Mucosa of gallbladder (tissue), 1 donor: ENCODE results near the gene OTUD4. TPM values are rescaled to one million over a fixed set of nuclear protein-coding genes. Genes with fewer than 3 reads are reported as not detected.

Experiments used
- DNase-seq: peaks from one replicate; pipeline ENCODE4 v3.0.0-alpha.2; 2020; ENCODE audit warnings: low spot score
- total RNA-seq: library from RNA; stranded (reverse); gene quantifications from one replicate; pipeline ENCODE4 v1.2.1, GENCODE V29; 2021
- donor health status: DM: no; HTN: no; CAD: no.

The OTUD4 gene
- total RNA-seq, 1 donor from 2014 or later: 28.5 TPM

DNA sequence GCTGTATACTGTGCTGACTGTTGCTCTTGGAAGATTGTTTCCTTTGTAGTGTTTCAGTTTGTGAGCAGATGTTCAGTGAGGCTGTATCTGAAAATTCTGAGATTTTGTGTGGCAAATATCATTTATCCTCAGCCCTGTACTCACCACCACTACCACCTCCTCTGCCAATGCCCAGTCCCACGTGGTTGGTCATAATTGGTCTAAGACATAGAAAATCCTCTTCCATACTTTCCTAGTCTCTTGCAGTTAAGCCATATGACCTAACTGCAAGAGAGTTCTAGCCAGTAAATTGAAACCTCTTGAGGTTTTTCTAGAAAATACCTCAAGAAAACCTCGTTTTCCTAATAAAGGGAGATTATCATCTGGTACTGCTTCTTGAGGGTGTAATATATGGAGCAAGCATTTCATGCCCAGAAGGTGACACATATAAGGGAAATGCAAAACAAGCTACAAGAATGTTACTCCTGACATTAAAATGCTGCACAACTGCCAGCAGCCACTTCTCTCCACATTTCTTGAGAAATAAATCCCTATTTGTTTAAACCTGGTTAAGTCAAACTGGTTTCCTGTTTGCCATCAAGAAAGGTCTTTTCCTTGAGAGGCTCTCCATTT lies 49.5 kb downstream of the OTUD4 start:
- DNase-seq: no peak

DNA sequence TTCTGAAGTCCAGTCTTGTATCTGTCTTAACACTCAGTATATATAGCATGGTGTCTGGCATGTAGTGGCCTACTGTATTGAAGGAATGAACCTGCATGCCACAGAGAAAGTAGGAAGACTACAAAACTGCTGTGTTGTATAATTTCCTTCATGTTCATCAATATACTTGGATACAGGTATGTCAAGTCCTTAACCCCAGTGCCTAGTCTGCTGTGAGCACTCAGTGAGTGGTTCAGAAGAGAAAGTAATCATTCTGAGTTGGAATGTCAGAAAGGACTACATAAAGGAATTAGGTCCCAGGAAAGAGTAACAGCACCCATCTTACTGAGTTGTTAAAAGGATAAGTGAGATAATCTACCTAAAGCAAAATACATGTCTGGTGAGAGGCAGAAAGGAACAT lies 50.3 kb downstream of the OTUD4 start:
- DNase-seq: no peak

DNA sequence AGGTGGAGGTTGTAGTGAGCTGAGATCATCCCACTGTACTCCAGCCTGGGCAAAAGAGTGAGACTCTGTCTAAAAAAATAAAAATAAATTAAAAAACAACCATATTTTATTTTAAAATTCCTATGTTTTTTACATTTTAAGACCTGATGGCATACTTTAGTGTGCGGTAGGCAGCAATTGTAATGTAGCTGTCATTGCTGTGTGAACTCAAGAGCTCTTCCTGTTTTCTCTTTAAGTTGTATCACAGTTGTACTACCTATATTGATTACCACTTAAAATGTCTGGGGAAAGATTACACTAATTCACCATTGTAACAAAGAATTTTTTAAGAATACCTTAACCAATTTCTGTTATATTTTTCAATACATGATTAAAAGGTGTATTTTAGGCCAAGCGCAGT lies 55.0 kb downstream of the OTUD4 start:
- DNase-seq: no peak

DNA sequence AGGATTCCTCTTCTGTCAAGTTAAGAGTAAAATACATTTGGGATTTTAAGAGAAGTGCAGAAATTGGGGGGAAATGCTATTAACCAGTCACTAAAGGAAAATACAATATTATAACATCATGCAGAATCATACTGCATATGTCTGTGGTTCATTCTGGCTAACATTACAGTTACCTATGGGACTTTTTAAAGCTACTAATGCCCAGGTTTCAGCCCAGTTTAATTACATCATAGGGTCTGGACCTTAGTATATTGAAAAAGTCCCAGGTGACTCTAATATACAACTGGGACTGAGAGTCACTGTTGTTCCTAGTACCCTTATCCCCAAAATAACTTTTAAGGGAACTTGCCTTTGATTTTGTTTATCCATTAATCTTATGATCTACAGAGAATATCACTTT lies 72.3 kb downstream of the OTUD4 start:
- no peak for DNase-seq

DNA sequence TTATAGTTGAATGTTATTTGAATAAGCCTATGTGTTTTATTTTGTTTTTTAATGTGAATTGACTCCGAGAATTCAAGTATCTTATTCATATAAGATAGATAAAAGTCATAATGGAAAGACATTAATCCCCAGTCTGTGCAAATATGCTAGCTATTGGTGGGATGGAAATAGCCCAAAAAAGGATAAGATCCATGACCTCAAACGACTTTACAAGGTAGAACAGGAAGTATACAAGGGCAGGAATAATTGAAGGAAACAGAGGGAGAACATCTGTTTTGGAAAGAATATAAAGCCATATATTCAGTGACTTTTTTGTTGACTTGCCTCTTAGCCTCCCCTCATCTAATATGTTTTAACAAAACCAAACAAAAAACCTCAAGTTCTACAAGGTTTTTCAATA lies 73.3 kb downstream of the OTUD4 start:
- DNase-seq: no peak

DNA sequence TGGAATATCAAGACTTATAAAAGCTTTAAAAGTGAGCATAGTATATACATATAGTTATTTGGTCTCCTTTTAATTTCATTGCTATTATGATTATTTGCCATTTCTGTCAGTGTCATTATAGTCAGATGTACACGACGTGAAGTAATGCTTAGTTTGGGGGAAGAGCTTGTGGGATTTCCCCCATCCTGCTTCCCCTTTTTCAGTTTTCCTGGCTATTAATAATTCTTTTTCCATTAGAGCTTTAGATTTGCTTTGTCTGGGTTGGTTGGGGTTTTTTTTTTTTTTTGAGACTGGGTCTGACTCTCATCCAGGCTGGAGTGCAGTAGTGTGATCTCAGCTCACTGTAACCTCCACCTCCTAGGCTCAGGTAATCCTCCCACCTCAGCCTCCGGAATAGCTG lies 76.9 kb downstream of the OTUD4 start:
- no peak for DNase-seq

DNA sequence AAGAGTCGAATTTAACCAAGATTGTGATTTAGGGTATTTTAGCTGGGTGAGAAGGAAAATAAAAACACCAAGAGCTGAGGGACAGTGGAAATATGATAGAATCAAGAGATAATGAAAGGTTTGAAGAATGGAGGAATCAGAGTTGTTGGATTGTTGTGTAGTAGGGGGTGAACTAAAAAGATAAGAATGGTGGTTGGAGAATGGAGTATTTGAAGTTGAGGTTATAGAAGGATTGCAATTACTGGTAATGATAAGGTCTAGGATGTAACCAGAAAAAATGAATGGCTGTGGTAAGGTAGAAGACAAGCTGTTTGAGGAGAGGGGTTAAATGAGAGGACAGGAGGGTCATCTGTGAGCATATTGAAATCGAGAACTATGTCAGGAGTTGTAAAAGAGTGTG lies 77.8 kb downstream of the OTUD4 start:
- DNase-seq: no peak

DNA sequence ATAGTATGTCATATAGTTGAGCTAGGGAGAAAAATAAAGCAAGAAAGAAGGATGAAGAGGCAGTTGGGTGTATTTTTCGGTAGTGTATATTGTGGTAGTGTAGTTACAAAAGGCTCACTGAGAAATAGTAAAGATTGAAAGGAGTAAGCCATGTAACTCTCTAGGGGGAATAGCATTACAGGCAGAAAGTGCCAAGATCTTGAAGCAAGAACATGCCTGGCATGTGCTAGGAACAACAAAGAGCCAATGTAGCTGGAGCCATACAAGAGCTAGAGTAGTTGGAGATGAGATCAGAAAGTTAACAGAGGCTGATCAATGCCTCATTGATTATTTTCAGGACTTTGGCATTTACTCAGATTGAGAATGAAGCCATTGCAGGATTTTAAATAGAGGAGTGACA lies 79.3 kb downstream of the OTUD4 start:
- no peak for DNase-seq

DNA sequence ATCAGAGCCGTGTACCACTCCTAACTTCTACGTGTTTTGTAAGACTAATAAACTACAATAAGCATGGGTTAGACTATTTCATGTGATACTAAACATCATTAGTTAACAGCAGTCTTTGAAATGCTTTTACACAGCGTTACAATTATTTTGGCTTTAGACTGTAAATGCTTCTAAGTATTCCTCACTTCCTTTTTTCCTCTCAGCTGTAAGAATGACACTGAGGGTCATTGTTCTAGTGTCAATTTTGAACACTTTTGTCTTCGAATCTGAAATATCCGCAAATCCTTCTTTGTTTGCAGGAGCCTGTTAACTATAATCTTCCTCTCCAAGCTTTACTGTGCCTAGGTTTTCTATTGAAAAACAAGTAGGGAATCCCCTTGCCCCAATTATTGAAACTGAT lies 80.7 kb downstream of the OTUD4 start:
- DNase-seq: no peak

DNA sequence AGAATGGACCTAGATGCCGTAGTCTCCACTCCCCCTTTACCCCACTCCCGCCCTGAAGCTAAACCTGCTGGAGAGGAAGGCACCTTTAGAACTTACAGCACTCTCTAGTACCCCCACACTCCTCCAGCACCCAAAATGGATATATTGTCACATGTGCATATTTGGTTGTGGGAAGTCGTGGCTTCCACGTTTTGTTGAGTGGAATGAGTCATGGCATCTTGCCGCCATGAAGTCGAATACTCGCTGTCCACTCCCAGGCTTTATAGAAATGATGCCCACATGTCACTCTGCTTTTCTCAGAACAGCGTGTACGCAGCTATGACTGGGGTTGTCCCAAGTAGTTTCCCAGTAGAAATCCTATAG lies 81.7 kb downstream of the OTUD4 start:
- peak; percentile 26 for DNase-seq

DNA sequence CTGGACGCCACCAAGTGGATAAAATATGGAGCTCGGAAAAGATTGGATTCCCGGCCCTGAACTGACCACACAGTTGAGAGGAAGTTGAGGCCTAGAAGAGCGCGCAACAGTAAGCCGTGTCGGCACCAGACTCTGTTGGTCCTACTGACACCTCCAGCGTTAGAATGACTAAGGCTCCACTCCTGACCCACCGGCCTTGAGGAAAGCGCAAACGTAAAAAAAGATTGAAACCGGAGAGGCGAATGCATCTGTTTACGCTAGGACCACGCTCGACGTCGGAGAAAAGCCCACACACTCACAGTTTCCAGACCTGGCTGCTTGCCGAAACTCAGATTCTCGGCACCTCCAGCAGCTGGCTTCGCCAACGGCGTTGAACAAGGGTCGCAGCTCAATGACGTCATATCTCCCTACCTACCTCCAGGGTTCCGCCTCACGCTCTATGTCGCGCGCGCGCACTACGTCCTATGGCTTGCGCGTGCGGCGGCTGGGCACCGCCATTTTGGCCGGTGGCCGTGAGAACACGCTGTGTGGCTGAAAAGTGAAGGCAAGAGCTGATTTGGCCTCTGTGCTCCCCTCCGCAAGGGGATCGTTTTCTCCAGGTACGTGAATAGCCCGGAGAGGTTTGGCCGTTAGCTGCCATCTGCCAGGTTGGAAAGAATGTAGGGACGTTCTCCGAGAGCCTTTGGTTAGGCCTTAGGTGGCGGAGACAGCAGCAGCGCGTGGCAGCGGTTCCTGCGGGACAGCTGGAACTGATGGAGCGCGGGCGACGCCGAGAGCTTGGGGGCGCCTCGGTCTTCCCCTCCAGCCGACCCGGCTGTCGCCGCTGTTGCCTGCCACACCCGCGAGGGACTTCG lies 82.3 kb downstream of the OTUD4 start, which contains the start of the genes ABCE1 and ANAPC10:
ABCE1 (plus strand) TSS at position 491 of the 854 bp plus-strand sequence. CDS start 6,102 bp downstream, outside the sequence.
ANAPC10 (minus strand) TSS at position 376 of the 854 bp plus-strand sequence. CDS start 2,097 bp downstream, outside the sequence.
- DNase-seq: peak; percentile 97

DNA sequence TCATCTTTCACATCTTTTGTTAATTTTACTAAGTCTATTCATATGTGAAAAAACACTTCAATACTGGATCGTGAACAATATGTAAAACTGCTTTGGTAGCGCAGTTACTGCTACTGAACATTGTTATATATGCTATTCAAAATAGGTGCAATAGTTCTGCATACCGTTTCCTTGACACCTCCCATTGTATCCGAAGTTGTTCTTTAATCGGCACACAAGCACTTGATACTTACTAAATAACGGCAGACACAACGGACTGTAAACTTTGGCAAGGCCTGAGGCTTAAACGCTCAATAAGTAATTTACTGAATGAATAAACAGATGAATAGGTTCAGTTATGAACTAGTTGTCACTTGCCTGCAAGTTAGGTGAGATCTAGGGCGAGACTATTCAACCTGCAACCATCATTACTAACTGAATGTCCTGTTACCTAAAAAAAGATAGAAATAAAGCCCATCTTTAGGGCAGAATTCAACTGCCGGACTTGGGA lies 83.0 kb downstream of the OTUD4 start:
- DNase-seq: no peak

DNA sequence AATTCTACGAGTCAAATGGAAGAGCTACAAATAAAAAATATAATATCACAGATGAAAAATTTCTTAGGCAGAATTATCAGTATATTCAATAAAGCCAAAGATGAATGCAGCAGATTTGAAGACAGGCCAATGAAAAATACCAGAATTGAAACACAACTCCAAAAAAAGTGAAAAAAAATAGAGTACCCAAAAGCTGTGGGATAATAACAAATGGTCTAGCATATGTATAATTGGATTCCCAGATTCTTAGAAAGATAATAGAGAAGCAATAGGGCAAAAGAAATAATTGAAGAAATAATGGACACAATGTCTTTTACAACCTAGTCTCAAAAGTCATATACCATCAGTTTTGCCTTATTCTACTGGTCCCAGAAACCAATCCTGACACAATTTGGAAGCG lies 86.8 kb downstream of the OTUD4 start:
- DNase-seq: no peak

DNA sequence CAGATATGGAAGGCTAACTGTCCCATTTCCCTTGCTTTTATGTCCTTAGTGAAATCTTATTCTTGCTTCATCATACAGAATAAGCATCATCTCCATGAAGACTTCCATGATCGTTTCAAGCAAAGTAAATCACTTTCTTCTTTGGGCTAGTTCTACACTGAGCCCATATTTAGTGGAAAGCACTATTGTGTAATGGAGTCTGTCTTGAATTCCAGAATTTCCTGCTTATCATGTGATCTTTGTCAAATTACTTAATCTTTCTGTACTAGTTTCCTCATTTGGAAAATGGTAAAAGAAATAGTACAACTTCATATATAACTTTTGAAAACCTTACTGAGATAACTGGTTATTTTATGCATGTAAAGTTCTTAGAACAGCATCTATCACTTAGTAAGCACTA lies 90.0 kb downstream of the OTUD4 start:
- DNase-seq: no peak

DNA sequence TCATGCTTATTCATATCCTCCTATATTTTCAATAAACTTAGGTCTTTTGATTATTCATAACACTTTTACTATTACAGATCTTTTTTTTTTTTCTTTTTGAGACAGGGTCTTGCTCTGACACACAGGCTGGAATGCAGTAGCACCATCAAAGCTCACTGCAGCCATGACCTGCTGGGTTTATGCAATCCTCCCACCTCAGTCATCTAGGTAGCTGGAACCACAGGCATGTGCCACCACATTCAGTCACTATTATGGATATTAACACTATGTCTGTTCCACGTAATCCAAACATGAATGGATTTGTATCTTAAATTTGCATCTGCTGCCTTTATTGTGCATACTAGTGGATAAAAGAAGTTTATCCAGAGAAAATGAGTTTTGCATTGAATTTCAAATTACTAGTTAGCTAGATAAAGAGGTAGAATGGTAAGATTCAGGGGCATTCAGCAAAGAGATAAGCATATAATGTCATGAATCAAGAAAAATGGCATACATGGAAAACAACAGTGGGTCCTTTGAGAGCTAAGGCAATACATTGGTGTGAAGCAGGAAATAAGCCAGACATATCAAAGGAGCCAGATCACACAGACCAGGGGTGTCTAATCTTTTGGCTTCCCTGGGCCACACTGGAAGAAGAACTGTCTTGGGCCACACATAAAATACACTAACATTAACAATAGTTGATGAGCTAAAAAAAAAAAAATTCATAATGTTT lies 96.3 kb downstream of the OTUD4 start:
- no peak for DNase-seq

Other genes with a start within 250 kb of the OTUD4 start
- 13.6 TPM for gene ANAPC10, start 82.4 kb downstream of the OTUD4 start, total RNA-seq
- gene ABCE1, start 82.3 kb downstream of the OTUD4 start, total RNA-seq: 33.6 TPM